GM23248 (cell line): ENCODE results near the gene ACOT11. TPM values are rescaled to one million over a fixed set of nuclear protein-coding genes. Genes with fewer than 3 reads are reported as not detected.

ENCODE experiments used
- DNase-seq: peaks from one replicate; pipeline ENCODE4 v3.0.0-alpha.2; 2015
- H2AFZ ChIP-seq: fragments of 200-600 bp; sonication (generic); 2 replicates; pipeline ENCODE4 v1.6.1; 2016; ENCODE audit warnings: antibody characterized with exemption
- H3F3A ChIP-seq: fragments of 200-600 bp; sonication (generic); 2 replicates; pipeline ENCODE4 v1.6.1; 2016; ENCODE audit warnings: mild to moderate bottlenecking, antibody characterized with exemption, mixed run types; ENCODE audit not compliant: insufficient read depth
- H3K27ac ChIP-seq: fragments of 200-600 bp; sonication (generic); 2 replicates; pipeline ENCODE4 v1.5.1; 2016; ENCODE audit warnings: mild to moderate bottlenecking
- H3K27me3 ChIP-seq: fragments of 200-600 bp; sonication (generic); replicated peaks from 2 replicates; pipeline ENCODE4 v1.6.1; 2016; ENCODE audit warnings: mild to moderate bottlenecking; ENCODE audit not compliant: insufficient read depth
- H3K36me3 ChIP-seq: fragments of 200-600 bp; sonication (generic); 2 replicates; pipeline ENCODE4 v1.6.1; 2016; ENCODE audit warnings: low read depth, mild to moderate bottlenecking
- H3K4me1 ChIP-seq: fragments of 200-600 bp; sonication (generic); 2 replicates; pipeline ENCODE4 v1.6.1; 2016; ENCODE audit warnings: mild to moderate bottlenecking; ENCODE audit not compliant: insufficient read depth
- H3K4me2 ChIP-seq: fragments of 200-600 bp; sonication (generic); one replicate; pipeline ENCODE4 v1.6.1; 2016; ENCODE audit warnings: mild to moderate bottlenecking; ENCODE audit not compliant: unreplicated experiment
- H3K4me3 ChIP-seq: fragments of 200-600 bp; sonication (generic); 2 replicates; pipeline ENCODE4 v1.5.1; 2016; ENCODE audit warnings: mild to moderate bottlenecking
- H3K79me2 ChIP-seq: fragments of 200-600 bp; sonication (generic); 2 replicates; pipeline ENCODE4 v1.6.1; 2016; ENCODE audit warnings: mild to moderate bottlenecking; ENCODE audit not compliant: insufficient read depth
- H3K9ac ChIP-seq: fragments of 200-600 bp; sonication (generic); 2 replicates; pipeline ENCODE4 v1.6.1; 2016; ENCODE audit warnings: mild to moderate bottlenecking
- H3K9me2 ChIP-seq: fragments of 200-600 bp; sonication (generic); 2 replicates; pipeline ENCODE4 v1.6.1; 2016; ENCODE audit warnings: mixed run types, mild to moderate bottlenecking, moderate library complexity; ENCODE audit not compliant: insufficient read depth
- H3K9me3 ChIP-seq: fragments of 200-600 bp; sonication (generic); one replicate; pipeline ENCODE4 v1.6.1; 2017; ENCODE audit warnings: low read depth
- H4K20me1 ChIP-seq: fragments of 200-600 bp; sonication (generic); 2 replicates; pipeline ENCODE4 v1.6.0; 2016; ENCODE audit not compliant: insufficient read depth
- EZH2 ChIP-seq: fragments of 200-600 bp; sonication (generic); IDR thresholded peaks from 2 replicates; pipeline ENCODE4 v1.6.1; 2018; ENCODE audit warnings: antibody characterized with exemption, mild to moderate bottlenecking; ENCODE audit not compliant: insufficient read depth, poor library complexity, severe bottlenecking
- EZH2phosphoT487 ChIP-seq: fragments of 200-600 bp; sonication (generic); IDR thresholded peaks from 2 replicates; pipeline ENCODE4 v1.6.1; 2018; ENCODE audit warnings: antibody characterized with exemption, moderate library complexity, mild to moderate bottlenecking, low read depth; ENCODE audit not compliant: insufficient read depth
- WGBS, 2 experiments: methylation state at CpG; one replicate each; pipeline ENCODE4 v1.1.6; 2015 to 2017; ENCODE audit warnings: low lambda C conversion rate in 2 of 2, low coverage in 1 of 2; ENCODE audit errors: missing lambda C conversion rate in 2 of 2; 5-methylcytosine and 5-hydroxymethylcytosine counted together
- in situ Hi-C: fragments of 300-500 bp; cut with MboI; formaldehyde crosslinking; loops from 2 replicates; pipeline ENCODE4 v1.15.0; 2020
- polyA plus RNA-seq: library from polyadenylated mRNA; unstranded; fragments of >200 nt; fragmentation: Nextera tagmentation; extraction: Ambion mirVana; gene quantifications from 2 replicates; pipeline ENCODE4 v1.2.1, GENCODE V29; 2016
- total RNA-seq: library from RNA; depleted of rRNA; stranded (reverse); fragments of >200 nt; shearing (Covaris generic); gene quantifications from 2 replicates; pipeline ENCODE4 v1.2.3, GENCODE V29; 2014

Gene ACOT11
- total and polyA plus RNA-seq, 2 experiments from 2014 or later = 3.4 to 3.6 TPM

GRCh38 chr1:54574158-54574778, 26.2 kb downstream of the ACOT11 start:
- H3K9ac ChIP-seq = no peak overlapping the region
- no peaks in the 10 kb centered on the region for H3K79me2 ChIP-seq
- H3F3A ChIP-seq = no peaks in the 10 kb centered on the region
- H3K27me3 ChIP-seq = no peaks in the 10 kb centered on the region
- TF ChIP-seq EZH2phosphoT487 = no peak
- no peak for TF ChIP-seq EZH2
- DNase-seq = no peak
- H3K36me3 ChIP-seq = no peaks in the 10 kb centered on the region
- H3K4me2 ChIP-seq = no peak overlapping the region
- H3K9me2 ChIP-seq = no peaks in the 10 kb centered on the region
- H2AFZ ChIP-seq = no peak overlapping the region
- no peak overlapping the region for H3K4me3 ChIP-seq
- no peaks in the 10 kb centered on the region for H4K20me1 ChIP-seq
- no peaks in the 10 kb centered on the region for H3K9me3 ChIP-seq
- no peak overlapping the region for H3K27ac ChIP-seq
- WGBS, 2 experiments = 96 to 97% methylated on average over 11 to 12 of the region's 12 CpGs
- peaks cover 5% of the 10 kb centered on the region for H3K4me1 ChIP-seq
- in situ Hi-C loops = no loop called here

- Histone ChIP-seq H3K9ac (no peak overlapping the region), H3K9me2 (no peaks in the 10 kb centered on the region), H3K36me3 (no peaks in the 10 kb centered on the region), H3K27ac (no peak overlapping the region), H2AFZ (no peak overlapping the region), H3K4me2 (no peak overlapping the region), H3K9me3 (no peaks in the 10 kb centered on the region), H3K27me3 (no peaks in the 10 kb centered on the region), H3F3A (no peaks in the 10 kb centered on the region), H3K4me1 (no peaks in the 10 kb centered on the region), H3K79me2 (no peaks in the 10 kb centered on the region), H4K20me1 (no peaks in the 10 kb centered on the region), H3K4me3 (no peak overlapping the region)
- DNase-seq = no peak
- in situ Hi-C loops = no loop called here
- TF ChIP-seq EZH2phosphoT487 (no peak), EZH2 (no peak)
- WGBS, 2 experiments = 86 to 91% methylated on average over 3 of the region's 3 CpGs
Observed at GRCh38 chr1:54575161-54575560, 27.1 kb downstream of the ACOT11 start.

GRCh38 chr1:54575605-54576290, 27.7 kb downstream of the ACOT11 start:
- Histone ChIP-seq H2AFZ (no peak overlapping the region), H3K9me2 (no peaks in the 10 kb centered on the region), H3K9me3 (no peaks in the 10 kb centered on the region), H3K27me3 (no peaks in the 10 kb centered on the region), H3K9ac (no peak overlapping the region), H3K36me3 (no peaks in the 10 kb centered on the region), H3K4me1 (no peaks in the 10 kb centered on the region), H3F3A (no peaks in the 10 kb centered on the region), H3K27ac (no peak overlapping the region), H3K4me3 (no peak overlapping the region), H4K20me1 (no peaks in the 10 kb centered on the region), H3K79me2 (no peaks in the 10 kb centered on the region), H3K4me2 (no peak overlapping the region)
- in situ Hi-C loops = no loop called here
- 86 to 89% methylated on average over 8 of the region's 8 CpGs for WGBS, 2 experiments
- DNase-seq = no peak
- TF ChIP-seq EZH2phosphoT487 = no peak
- no peak for TF ChIP-seq EZH2

GRCh38 chr1:54577612-54578011, 29.6 kb downstream of the ACOT11 start:
- H3F3A ChIP-seq = no peaks in the 10 kb centered on the region
- H3K9me2 ChIP-seq = no peaks in the 10 kb centered on the region
- no peak overlapping the region for H3K4me2 ChIP-seq
- no peak overlapping the region for H3K9ac ChIP-seq
- no peaks in the 10 kb centered on the region for H4K20me1 ChIP-seq
- H3K9me3 ChIP-seq = no peaks in the 10 kb centered on the region
- WGBS, 2 experiments = 87 to 91% methylated on average over 6 of the region's 6 CpGs
- no peaks in the 10 kb centered on the region for H3K36me3 ChIP-seq
- DNase-seq = no peak
- TF ChIP-seq EZH2 (no peak), EZH2phosphoT487 (no peak)
- H3K27ac ChIP-seq = no peak overlapping the region
- H3K4me1 ChIP-seq = 0 out of 2 replicates have a peak, but pooled peaks cover 5% of the 10 kb centered on the region
- no peak overlapping the region for H2AFZ ChIP-seq
- no peaks in the 10 kb centered on the region for H3K79me2 ChIP-seq
- in situ Hi-C loops = no loop called here
- H3K27me3 ChIP-seq = no peaks in the 10 kb centered on the region
- no peak overlapping the region for H3K4me3 ChIP-seq
